Endothelial cell of umbilical vein (primary cell): ENCODE data around the gene PPM1L. TPM values are rescaled to one million over a fixed set of nuclear protein-coding genes. Genes with fewer than 3 reads are reported as not detected.

ENCODE experiments used
- BruUV-seq: library from RNA; stranded (reverse); fragments of 400-500 nt; replicated peaks from 2 replicates; lab custom pipeline; 2021; lab: Mats Ljungman, UMichigan
- CTCF ChIA-PET: fragments of 300-600, 350-600 bp; sonication (Branson Sonifier 250); formaldehyde crosslinking; loops from one replicate; lab custom pipeline; 2021; ENCODE audit warnings: antibody characterized with exemption, inconsistent platforms; lab: Charles Lee
- POLR2A ChIA-PET: fragments of 300-600, 350-600 bp; sonication (Branson Sonifier 250); formaldehyde crosslinking; loops from one replicate; lab custom pipeline; 2021; ENCODE audit warnings: antibody characterized with exemption, inconsistent platforms; lab: Charles Lee
- DNase-seq: peaks from one replicate; pipeline ENCODE4 v3.0.0-alpha.2; 2011; ENCODE audit warnings: low read depth, low spot score
- FAIRE-seq: peaks from 2 replicates; lab custom pipeline; 2011; peaks lifted over from hg19 to GRCh38; lab: Jason Lieb, UNC
- H2AFZ ChIP-seq: 2 replicates; pipeline ENCODE4 v1.6.0; 2012; ENCODE audit warnings: low read depth, low read length, control low read depth, inconsistent platforms
- H3K27ac ChIP-seq: 2 replicates; pipeline ENCODE4 v1.5.1; 2011; ENCODE audit warnings: low read depth, mild to moderate bottlenecking, control low read depth, low read length, moderate library complexity; ENCODE audit not compliant: insufficient read depth
- H3K27me3 ChIP-seq, 2 experiments: 2 replicates each; pipeline versions ENCODE4 v1.6.0 to v1.6.1; 2011; ENCODE audit warnings: low read length in 2 of 2, mixed read lengths in 1 of 2; ENCODE audit not compliant: control insufficient read depth in 2 of 2, insufficient read depth in 2 of 2
- H3K36me3 ChIP-seq, 2 experiments: 2 replicates in 1 of 2; 3 replicates in 1 of 2; pipeline ENCODE4 v1.5.1; 2011; ENCODE audit warnings: low read length in 2 of 2, mild to moderate bottlenecking in 1 of 2, moderate library complexity in 1 of 2; ENCODE audit not compliant: control insufficient read depth in 2 of 2, insufficient read depth in 2 of 2; ENCODE audit errors: extremely low read depth in 1 of 2
- H3K4me1 ChIP-seq: 3 replicates; pipeline ENCODE4 v1.5.1; 2011; ENCODE audit warnings: mild to moderate bottlenecking, low read length; ENCODE audit not compliant: control insufficient read depth, insufficient read depth; ENCODE audit errors: extremely low read depth
- H3K4me2 ChIP-seq: 2 replicates; pipeline ENCODE4 v1.6.1; 2011; ENCODE audit warnings: low read length, control low read depth, mixed read lengths; ENCODE audit not compliant: insufficient read depth
- H3K4me3 ChIP-seq, 3 experiments: fragments of 200-600 bp in 1 of 3; sonication (generic), shearing (Covaris generic) in 1 of 3; replicated peaks in 1 of 3; 2 replicates each; pipeline ENCODE4 v1.5.1; 2011 to 2016; ENCODE audit warnings: control low read depth in 3 of 3, low read length in 3 of 3, mild to moderate bottlenecking in 2 of 3, inconsistent platforms in 1 of 3, low read depth in 1 of 3, moderate library complexity in 1 of 3; ENCODE audit not compliant: insufficient read depth in 1 of 3
- H3K79me2 ChIP-seq: 2 replicates; pipeline ENCODE4 v1.6.0; 2012; ENCODE audit warnings: low read length, inconsistent platforms; ENCODE audit not compliant: control insufficient read depth, insufficient read depth
- H3K9ac ChIP-seq: replicated peaks from 2 replicates; pipeline ENCODE3; 2011; ENCODE audit warnings: low read length, control low read depth; ENCODE audit not compliant: insufficient read depth; ENCODE audit errors: extremely low read depth
- H3K9me1 ChIP-seq: replicated peaks from 3 replicates; pipeline ENCODE4 v1.6.0; 2011; ENCODE audit warnings: mild to moderate bottlenecking, low read length; ENCODE audit not compliant: control insufficient read depth, insufficient read depth; ENCODE audit errors: extremely low read depth
- H3K9me3 ChIP-seq: replicated peaks from 2 replicates; pipeline ENCODE4 v1.5.1; 2012; ENCODE audit warnings: low read length, inconsistent platforms; ENCODE audit not compliant: control insufficient read depth, insufficient read depth
- H4K20me1 ChIP-seq: replicated peaks from 2 replicates; pipeline ENCODE3; 2011; ENCODE audit warnings: mild to moderate bottlenecking, low read length; ENCODE audit not compliant: control insufficient read depth, insufficient read depth; ENCODE audit errors: extremely low read depth
- CTCF ChIP-seq, 2 donors: IDR thresholded peaks; 1 replicate in 1 of 2; 2 replicates in 1 of 2; pipeline ENCODE4 v1.5.1; 2011; ENCODE audit warnings: low read length in 2 of 2, mild to moderate bottlenecking in 2 of 2, moderate library complexity in 2 of 2, control low read depth in 1 of 2, inconsistent platforms in 1 of 2, low read depth in 1 of 2; ENCODE audit not compliant: insufficient read depth in 1 of 2; ENCODE audit errors: extremely low read depth in 1 of 2
- EZH2 ChIP-seq: IDR thresholded peaks from 2 replicates; pipeline ENCODE4 v1.6.1; 2012; ENCODE audit warnings: borderline replicate concordance, low read depth, mild to moderate bottlenecking, moderate library complexity, low read length, inconsistent platforms; ENCODE audit not compliant: severe bottlenecking
- FOS ChIP-seq: IDR thresholded peaks from 2 replicates; pipeline ENCODE4 v1.6.1; 2011; ENCODE audit warnings: mild to moderate bottlenecking, low read length, moderate library complexity, borderline replicate concordance; ENCODE audit not compliant: insufficient read depth
- GATA2 ChIP-seq: IDR thresholded peaks from 2 replicates; pipeline ENCODE4 v1.7.0; 2011; ENCODE audit warnings: low read depth, mild to moderate bottlenecking, moderate library complexity, mixed read lengths, low read length; ENCODE audit not compliant: insufficient read length, insufficient read depth
- MAX ChIP-seq: IDR thresholded peaks from 2 replicates; pipeline ENCODE4 v1.6.1; 2011; ENCODE audit not compliant: insufficient read depth, insufficient read length
- MYC ChIP-seq: IDR thresholded peaks from one replicate; pipeline ENCODE4 v1.6.1; 2011; ENCODE audit warnings: mild to moderate bottlenecking, low read depth, low read length
- POLR2A ChIP-seq: IDR thresholded peaks from 2 replicates; pipeline ENCODE4 v1.6.1; 2012; ENCODE audit warnings: low read depth, mild to moderate bottlenecking, control low read depth, low read length
- POLR2AphosphoS5 ChIP-seq: IDR thresholded peaks from 2 replicates; pipeline ENCODE4 v1.6.1; 2012; ENCODE audit warnings: low read depth, mild to moderate bottlenecking, control low read depth, low read length, moderate library complexity; ENCODE audit not compliant: insufficient read depth
- dilution Hi-C: fragments of 300-500 bp; cut with MboI; formaldehyde crosslinking; loops from one replicate; pipeline ENCODE4 v1.15.0; 2019; ENCODE audit warnings: low sequenced_read_pairs; ENCODE audit not compliant: extremely low pct_ligation_motif_present
- intact Hi-C: fragments of 100-400 bp; cut with micrococcal nuclease; formaldehyde crosslinking; loops from one replicate; pipeline ENCODE4 v1.10.0; 2022
- polyA plus RNA-seq, 4 experiments: library from polyadenylated mRNA; depleted of rRNA in 3 of 4; stranded (reverse) in 3 of 4; unstranded in 1 of 4; fragments of >200 nt; gene quantifications; 2 replicates each; pipeline versions ENCODE4 v1.2.1 to v1.2.3, GENCODE V29; 2011 to 2012; ENCODE audit warnings: missing spikeins in 1 of 4
- total RNA-seq: library from RNA; stranded (reverse); gene quantifications from 2 replicates; pipeline ENCODE4 v1.2.3, GENCODE V29; 2021

Gene PPM1L
- total and polyA plus RNA-seq, 2 donors (not counting 3 experiments of a cell fraction or from before 2014, with no cell fraction given) = 0.63 to 2.9 TPM

GRCh38 chr3:160950542-160950941 is 194.5 kb downstream of the PPM1L start:
- intact Hi-C loops = loop anchor here (5.0 kb wide), 1 partner anchor 157 kb away; the partner anchor contains the start of gene B3GALNT1
- no peak overlapping the region for H3K27ac ChIP-seq
- CTCF ChIA-PET = interaction anchor here (1.3 to 1.6 kb wide), 2 partner anchors 9 to 17 kb away, joined by 5 to 6 read pairs; no protein-coding TSS in a partner anchor
- H3K4me3 ChIP-seq = no peak overlapping the region
- no peaks in the 10 kb centered on the region for H3K79me2 ChIP-seq
- dilution Hi-C loops = no loop called here
- H3K4me1 ChIP-seq = no peaks in the 10 kb centered on the region
- no TSS peak for BruUV-seq
- H4K20me1 ChIP-seq = no peaks in the 10 kb centered on the region
- no peaks in the 10 kb centered on the region for H3K9me1 ChIP-seq
- DNase-seq (no peak), FAIRE-seq (no peak)
- H3K27me3 ChIP-seq = no peaks in the 10 kb centered on the region
- H3K36me3 ChIP-seq = no peaks in the 10 kb centered on the region
- H3K9me3 ChIP-seq = no peaks in the 10 kb centered on the region
- POLR2A ChIA-PET = no interaction called here
- no peak overlapping the region for H3K4me2 ChIP-seq
- no peak overlapping the region for H3K9ac ChIP-seq
- TF ChIP-seq POLR2AphosphoS5 = no peak
- no peak for TF ChIP-seq POLR2A
- no peak for TF ChIP-seq MYC
- no peak for TF ChIP-seq CTCF (IDR thresholded peaks at IDR 0.05; ENCODE audit: extremely low read depth in 1 of 2, insufficient read depth in 1 of 2, low read depth in 1 of 2, low read length in 2 of 2)
- no peak for TF ChIP-seq EZH2
- TF ChIP-seq GATA2 = no peak
- no peak for TF ChIP-seq MAX
- no peak for TF ChIP-seq FOS
- H2AFZ ChIP-seq = no peak overlapping the region
